ENCODE measurements around the gene CFAP141.

GRCh38 chr1:154222518-154222917 lies 16.4 kb upstream of the CFAP141 start:
- TF ChIP-seq CTCF (IDR thresholded peaks at IDR 0.05) (no peak), POLR2A (IDR thresholded peaks at IDR 0.05) (no peak), POLR2AphosphoS5 (IDR thresholded peaks at IDR 0.05) (no peak), EP300 (IDR thresholded peaks at IDR 0.05) (no peak)

Data from suprapubic skin (tissue), 4 donors.